GM21576 (cell line): Measurements from ENCODE around the gene NLK.
"Not testable (repeated sequence)": the region's sequence is repeated elsewhere in the genome, so short reads cannot be mapped to it uniquely, and the experiment has no call there.

Experiments
- ATAC-seq: cut with Tn5 transposase; IDR thresholded peaks from one replicate; pipeline ENCODE4 v1.9.1; 2021; ENCODE audit warnings: mild to moderate bottlenecking, moderate library complexity; ENCODE audit not compliant: unreplicated experiment

The NLK gene

DNA sequence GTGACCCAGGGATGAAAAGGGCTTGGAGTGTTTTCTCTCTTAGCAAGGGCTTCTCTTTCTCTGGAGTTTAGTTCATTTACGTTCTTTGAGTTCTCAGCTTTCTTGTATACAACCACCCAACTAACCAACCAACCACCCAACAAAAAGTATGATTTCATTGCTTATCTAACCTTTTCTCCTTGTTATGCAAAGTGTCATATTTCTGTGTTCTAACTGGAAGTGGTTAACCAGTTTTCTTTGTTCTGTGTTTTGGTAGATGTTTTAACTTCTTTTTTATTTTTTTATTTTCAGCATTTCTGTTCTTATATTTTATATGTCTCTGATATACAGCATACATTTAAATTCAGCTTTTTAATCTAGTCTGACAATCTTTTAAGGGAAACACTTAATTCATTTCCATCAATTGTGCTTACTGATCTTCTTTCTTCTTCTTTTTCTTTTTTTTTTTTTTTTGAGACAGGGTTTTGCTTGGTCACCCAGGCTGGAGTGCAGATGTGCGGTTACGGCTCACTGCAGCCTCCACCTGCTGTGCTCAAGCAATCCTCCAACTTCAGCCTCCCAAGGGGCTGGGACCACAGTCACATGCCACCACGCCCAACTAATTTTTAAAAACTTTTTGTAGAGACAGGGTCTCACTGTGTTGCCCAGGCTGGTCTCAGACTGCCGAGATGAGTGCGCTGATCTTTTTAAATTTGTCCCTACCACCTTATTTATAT lies 29.6 kb downstream of the NLK start:
- no peak for ATAC-seq

- ATAC-seq, result no peak
These were observed 30.6 kb downstream of the NLK start for GRCh38 chr17:28072936-28073533.

DNA sequence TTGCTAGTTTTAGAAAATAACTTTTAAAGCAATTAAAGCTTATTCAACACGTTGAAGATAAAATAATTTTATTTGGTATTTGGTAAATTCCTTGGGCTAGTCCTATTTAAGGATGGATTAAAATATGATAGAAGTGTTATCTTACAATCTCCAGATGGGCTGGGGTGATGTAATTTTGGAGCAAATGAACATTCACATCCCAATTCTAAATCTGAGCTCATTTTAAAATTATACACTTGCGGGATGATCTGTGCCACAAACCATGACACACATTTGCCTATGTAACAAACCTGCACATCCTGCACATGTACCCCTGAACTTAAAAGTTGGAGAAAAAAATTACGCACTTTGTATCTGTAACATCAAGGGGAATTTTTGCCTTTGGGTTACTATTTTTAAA lies 31.5 kb downstream of the NLK start:
- ATAC-seq, result no peak

- ATAC-seq, result no peak
These were observed 33.7 kb downstream of the NLK start for GRCh38 chr17:28076144-28076543.

DNA sequence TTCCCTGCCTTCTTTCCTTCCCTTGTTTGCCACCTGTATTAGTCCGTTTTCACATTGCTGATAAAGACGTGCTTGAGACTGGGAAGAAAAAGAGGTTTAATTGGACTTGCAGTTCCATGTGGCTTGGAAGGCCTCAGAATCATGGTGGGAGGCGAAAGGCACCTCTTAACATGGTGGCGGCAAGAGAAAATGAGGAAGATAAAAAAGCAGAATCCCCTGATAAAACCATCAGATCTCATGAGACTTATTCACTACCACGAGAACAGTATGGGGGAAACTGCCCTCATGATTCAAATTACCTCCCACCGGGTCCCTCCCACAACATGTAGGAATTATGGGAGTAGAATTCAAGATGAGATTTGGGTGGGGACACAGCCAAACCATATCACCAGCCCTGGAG lies 34.7 kb downstream of the NLK start:
- not testable (repeated sequence) for ATAC-seq

GRCh38 chr17:28078341-28079229 lies 36.1 kb downstream of the NLK start:
- ATAC-seq, result no peak

- ATAC-seq, result no peak
These were observed 39.0 kb downstream of the NLK start for GRCh38 chr17:28081467-28081866.

GRCh38 chr17:28085766-28086165 lies 43.3 kb downstream of the NLK start:
- ATAC-seq, result no peak

GRCh38 chr17:28086519-28086918 lies 44.0 kb downstream of the NLK start:
- no peak for ATAC-seq

- ATAC-seq, result no peak
These were observed 45.3 kb downstream of the NLK start for GRCh38 chr17:28087743-28088142.

GRCh38 chr17:28090551-28090950 lies 48.1 kb downstream of the NLK start:
- no peak for ATAC-seq

- no peak for ATAC-seq
These were observed 49.6 kb downstream of the NLK start for GRCh38 chr17:28092088-28092487.

GRCh38 chr17:28093999-28094716 lies 51.7 kb downstream of the NLK start:
- ATAC-seq, result no peak

GRCh38 chr17:28096756-28097155 lies 54.3 kb downstream of the NLK start:
- no peak for ATAC-seq

DNA sequence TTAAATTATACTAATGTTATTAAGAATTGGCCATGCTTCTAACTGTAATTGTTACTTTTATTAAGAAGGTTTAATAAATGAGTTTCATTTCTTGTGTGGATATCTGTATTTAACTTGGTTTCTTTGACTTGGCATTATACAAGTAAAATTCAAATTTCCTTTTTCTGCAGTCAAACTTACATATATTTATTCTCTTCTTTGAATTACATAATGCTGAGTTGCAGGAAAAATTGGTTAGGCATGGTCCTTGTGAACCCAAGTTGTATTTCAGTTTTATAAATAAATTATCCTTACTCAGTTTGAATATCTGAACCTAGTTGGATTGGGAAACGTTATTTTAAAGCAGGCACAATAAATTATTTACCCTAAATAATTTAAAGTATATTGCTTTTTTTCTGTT lies 54.8 kb downstream of the NLK start:
- ATAC-seq, result no peak

- ATAC-seq, result no peak
These were observed 55.4 kb downstream of the NLK start for GRCh38 chr17:28097901-28098300.

DNA sequence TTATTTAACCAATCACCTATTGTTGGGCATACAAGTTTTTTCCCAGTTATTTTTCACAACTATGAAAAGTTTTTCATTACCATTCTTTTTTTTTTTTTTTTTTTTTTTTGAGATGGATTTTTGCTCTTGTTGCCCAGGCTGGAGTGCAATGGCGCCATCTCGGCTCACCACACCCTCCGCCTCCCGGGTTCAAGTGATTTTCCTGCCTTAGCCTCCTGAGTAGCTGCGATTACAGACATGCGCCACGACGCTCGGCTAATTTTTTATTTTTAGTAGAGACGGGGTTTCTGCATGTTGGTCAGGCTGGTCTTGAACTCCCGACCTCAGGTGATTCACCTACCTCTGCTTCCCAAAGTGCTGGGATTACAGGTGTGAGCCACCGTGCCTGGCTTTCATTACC lies 56.1 kb downstream of the NLK start:
- ATAC-seq, result not testable (repeated sequence)

DNA sequence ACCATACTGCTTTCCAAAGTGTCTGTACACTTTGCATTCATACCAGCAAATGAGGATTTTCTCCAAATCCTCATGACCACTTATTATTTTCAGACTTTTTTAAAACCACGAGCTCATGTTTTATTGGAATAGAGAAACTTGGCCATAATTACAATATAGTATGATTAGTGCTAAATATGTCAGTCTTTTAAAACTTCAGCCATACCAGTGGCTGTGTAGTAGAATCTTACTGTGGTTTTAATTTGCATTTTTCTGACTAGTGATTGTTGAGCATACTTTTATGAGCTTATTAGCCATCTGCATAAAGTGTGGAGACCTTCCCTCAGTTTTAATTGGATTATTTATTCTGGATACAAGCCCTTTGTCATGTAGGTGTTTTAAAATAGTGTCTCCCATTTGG lies 57.8 kb downstream of the NLK start:
- no peak for ATAC-seq

GRCh38 chr17:28100936-28101335 lies 58.5 kb downstream of the NLK start:
- ATAC-seq, result no peak

GRCh38 chr17:28101919-28102318 lies 59.4 kb downstream of the NLK start:
- no peak for ATAC-seq

DNA sequence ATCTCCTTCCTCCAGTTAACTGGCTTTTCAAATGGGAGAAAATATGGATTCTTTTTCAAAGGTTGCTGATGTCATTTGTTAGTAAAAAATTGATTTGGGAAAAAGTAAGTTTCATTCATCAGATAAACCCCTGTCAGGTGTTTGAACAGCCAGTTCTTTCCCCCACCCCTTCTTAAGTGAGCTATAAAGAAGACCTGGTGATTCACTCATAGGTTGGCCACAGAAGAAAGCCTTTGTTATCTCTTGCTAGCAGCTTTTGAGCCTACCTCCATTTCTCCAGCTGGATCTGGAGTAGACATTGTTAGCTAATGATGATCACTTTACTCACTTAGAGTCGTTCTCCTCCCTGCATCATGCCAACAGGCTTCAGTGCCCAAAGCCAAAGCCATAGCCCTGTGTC lies 63.0 kb downstream of the NLK start:
- ATAC-seq, result no peak
